ENCODE measurements around the gene OBSL1.

The OBSL1 gene

DNA sequence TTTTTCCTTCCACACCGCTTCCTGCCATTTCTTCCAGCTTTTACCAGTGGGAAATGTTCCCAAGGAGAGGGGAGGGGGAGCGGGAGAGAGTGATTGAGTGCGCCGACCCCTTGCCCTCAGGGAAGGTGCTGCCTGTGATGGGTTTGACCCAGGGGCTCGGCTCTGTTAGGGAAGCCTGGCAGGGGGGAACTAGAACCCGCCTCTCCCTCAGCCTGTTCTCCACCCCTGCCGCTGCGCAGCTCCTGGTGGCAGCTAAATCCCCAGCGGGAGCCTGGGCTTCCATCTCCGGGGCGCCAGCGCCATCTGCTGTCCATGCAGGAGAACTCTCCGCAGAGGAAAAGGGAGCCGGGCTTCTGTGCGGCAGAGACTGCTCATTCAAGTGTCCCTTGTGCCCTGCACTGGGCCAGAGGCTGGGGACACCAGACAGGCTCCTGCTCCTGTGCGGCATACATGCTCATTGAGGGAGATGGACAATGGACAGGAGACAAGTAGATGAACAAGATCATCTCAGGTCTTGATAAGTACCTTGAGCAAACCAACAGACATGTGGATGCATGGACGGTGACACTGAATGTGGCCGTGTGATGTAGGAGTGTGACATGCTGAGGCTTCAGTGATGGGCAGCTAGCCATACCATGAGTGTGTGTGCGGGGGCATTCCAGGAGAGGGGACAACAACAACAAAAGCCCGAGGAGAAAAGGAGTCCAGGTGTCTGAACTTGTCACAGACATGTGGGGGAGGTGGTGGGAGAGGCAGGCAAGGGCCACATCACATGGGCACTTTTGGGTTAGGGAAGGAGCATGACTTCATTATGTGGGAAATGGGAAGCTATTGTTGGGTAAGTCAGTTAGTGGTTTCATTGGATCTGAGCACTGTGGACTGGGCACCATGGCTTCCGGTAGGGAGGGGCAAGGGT lies 41.0 kb downstream of the OBSL1 start:
- peak; percentile 84 for DNase-seq (ENCODE audit: low spot score)

GRCh38 chr2:219527472-219527871 lies 43.9 kb downstream of the OBSL1 start:
- DNase-seq (ENCODE audit: low spot score): no peak

- DNase-seq (ENCODE audit: low spot score): no peak
These were observed 44.3 kb downstream of the OBSL1 start for GRCh38 chr2:219527076-219527394.

GRCh38 chr2:219526320-219527075 lies 44.8 kb downstream of the OBSL1 start:
- DNase-seq (ENCODE audit: low spot score): no peak

GRCh38 chr2:219525533-219526232 lies 45.7 kb downstream of the OBSL1 start:
- DNase-seq (ENCODE audit: low spot score): no peak

DNA sequence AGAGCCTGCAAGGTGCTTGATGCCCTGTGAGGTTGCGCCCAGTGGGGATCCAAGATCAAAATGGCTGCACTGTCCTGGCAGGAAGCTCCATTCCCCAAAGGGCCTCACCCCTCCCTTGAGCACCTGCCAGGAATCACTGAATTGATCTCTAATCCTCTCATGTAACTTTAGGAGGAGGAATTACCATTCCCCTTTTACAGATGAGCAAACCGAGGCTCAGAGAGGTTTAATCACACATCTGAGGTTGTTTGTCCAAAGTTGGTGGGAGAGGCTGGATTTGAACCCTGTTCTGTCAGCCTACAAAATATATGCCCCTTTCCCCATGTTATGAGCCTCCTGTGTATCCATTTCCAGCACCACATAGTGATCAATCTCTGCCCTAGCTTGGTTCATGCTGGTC lies 46.5 kb downstream of the OBSL1 start:
- DNase-seq (ENCODE audit: low spot score): no peak

GRCh38 chr2:219523031-219523671 lies 48.2 kb downstream of the OBSL1 start:
- DNase-seq (ENCODE audit: low spot score): no peak

GRCh38 chr2:219522111-219523030 lies 49.0 kb downstream of the OBSL1 start:
- no peak for DNase-seq (ENCODE audit: low spot score)

GRCh38 chr2:219521066-219521880 lies 50.1 kb downstream of the OBSL1 start:
- no peak for DNase-seq (ENCODE audit: low spot score)

- DNase-seq (ENCODE audit: low spot score): no peak
These were observed 51.3 kb downstream of the OBSL1 start for GRCh38 chr2:219520079-219520478.

- DNase-seq (ENCODE audit: low spot score): no peak
These were observed 51.8 kb downstream of the OBSL1 start for GRCh38 chr2:219519526-219519916.

- DNase-seq (ENCODE audit: low spot score): no peak
These were observed 53.2 kb downstream of the OBSL1 start for GRCh38 chr2:219517954-219518778.

GRCh38 chr2:219516888-219517287 lies 54.5 kb downstream of the OBSL1 start:
- DNase-seq (ENCODE audit: low spot score): no peak

DNA sequence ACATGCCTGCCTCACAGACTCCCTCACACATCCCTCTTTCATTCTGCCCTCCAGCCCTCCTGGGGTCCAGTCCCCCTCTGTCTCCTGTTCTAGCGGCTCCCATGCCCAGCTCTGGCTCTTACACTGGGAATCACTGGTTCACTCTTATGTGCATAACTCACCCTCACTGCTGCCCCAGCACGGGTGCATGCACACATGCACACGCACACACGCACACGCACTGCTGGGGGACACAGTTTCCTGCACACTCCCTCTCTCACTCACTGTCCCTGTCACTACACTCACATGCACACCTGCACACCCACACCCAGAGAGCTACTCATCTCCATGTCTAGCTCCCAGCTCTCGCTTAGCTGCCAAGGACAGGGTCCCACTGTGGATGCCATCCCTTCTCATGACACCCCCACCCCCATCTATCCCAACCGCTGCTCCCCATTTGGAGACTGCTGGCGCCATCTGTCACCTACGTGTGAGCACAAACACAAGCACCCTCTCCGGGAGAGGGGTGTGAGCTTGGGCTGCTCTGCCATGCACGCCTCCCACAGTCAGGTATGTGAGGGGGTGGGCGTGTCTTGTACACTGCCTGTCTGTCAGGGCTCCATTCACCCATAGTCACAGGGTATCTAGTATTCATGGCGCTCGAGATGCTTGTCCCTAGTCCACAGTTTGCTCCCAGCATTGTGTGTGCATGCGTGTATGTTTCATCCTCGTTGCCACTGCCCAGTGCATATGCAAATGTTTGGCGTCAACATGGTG lies 55.3 kb downstream of the OBSL1 start:
- DNase-seq (ENCODE audit: low spot score): no peak

DNA sequence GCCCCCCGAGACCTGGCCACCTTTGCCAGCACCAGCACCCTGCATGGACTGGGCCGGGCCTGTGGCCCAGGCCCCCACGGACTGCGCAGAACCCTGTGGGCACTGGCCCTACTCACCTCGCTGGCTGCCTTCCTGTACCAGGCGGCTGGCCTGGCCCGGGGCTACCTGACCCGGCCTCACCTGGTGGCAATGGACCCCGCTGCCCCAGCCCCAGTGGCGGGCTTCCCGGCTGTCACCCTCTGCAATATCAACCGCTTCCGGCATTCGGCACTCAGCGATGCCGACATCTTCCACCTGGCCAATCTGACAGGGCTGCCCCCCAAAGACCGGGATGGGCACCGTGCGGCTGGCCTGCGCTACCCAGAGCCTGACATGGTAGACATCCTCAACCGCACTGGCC lies 56.5 kb downstream of the OBSL1 start:
- DNase-seq (ENCODE audit: low spot score): no peak

DNA sequence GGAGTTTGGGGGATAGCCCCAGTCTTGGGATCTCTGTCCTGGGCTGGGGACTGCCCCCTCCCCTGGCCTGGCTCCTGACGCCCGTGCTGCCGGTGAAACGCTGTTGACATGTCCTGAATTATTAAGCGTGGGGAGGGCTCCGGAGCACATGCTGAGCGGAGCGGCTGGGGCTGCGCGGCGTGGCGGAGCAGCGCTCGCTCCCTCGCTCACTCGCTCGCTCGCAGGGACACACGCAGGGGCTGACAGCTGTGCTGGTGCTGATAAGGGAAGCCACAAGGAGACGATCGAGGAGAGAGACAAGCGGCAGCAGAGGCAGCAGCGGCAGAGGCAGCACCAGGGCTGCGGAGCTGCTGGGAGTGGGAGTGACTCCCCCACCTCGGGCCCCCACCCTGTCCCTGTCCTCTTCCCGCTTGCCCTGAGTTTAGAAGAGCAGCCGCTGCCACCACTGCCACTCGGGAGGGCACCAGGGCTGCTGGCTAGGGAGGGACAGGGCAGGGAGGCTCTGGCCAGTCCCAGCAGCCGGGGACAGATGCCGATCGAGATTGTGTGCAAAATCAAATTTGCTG lies 57.1 kb downstream of the OBSL1 start, which contains the start of gene ASIC4:
TSS of gene ASIC4 (plus strand) at position 287 of the 566 bp plus-strand sequence. CDS start at position 530, 243 bp downstream.
- no peak for DNase-seq (ENCODE audit: low spot score)

- no peak for DNase-seq (ENCODE audit: low spot score)
These were observed 57.6 kb downstream of the OBSL1 start for GRCh38 chr2:219513787-219514186.
